ENCODE results near the gene RNF217.

GRCh38 chr6:124928851-124929250 lies 33.4 kb upstream of the RNF217 start:
- TF ChIP-seq CTCF (IDR thresholded peaks at IDR 0.05) (no peak), POLR2AphosphoS5 (IDR thresholded peaks at IDR 0.05) (no peak)

All from transverse colon (tissue), 4 donors.